A549 (cell line): Measurements from ENCODE around the gene PALLD. TPM values are rescaled to one million over a fixed set of nuclear protein-coding genes. Genes with fewer than 3 reads are reported as not detected.

Experiments
- ATAC-seq, 2 experiments: fragments of 200-7000 bp in 1 of 2; fragments of >200 bp in 1 of 2; cut with Nextera tagmentation in 1 of 2; cut with Tn5 transposase in 1 of 2; 3 replicates each; pipeline versions ENCODE4 v1.8.0 to v1.9.1; 2018 to 2020; ENCODE audit warnings: mild to moderate bottlenecking in 1 of 2, moderate library complexity in 1 of 2
- CTCF ChIA-PET: fragments of 300-600 bp; sonication (Branson Sonifier 250); formaldehyde crosslinking; extraction: SDS; loops from one replicate; lab custom pipeline; 2021; ENCODE audit warnings: antibody characterized with exemption, inconsistent platforms; lab: Yijun Ruan, JAX
- POLR2A ChIA-PET: fragments of 350-600 bp; formaldehyde crosslinking; extraction: SDS; loops from one replicate; lab custom pipeline; 2021; ENCODE audit warnings: antibody characterized with exemption, inconsistent platforms; lab: Yijun Ruan, JAX
- DNase-seq, 2 experiments: peaks; one replicate each; pipeline versions ENCODE4 v3.0.0 to v3.0.0-alpha.2; 2011 to 2016; ENCODE audit warnings: low read depth in 1 of 2, low spot score in 1 of 2
- FAIRE-seq: peaks from 2 replicates; lab custom pipeline; 2011; peaks lifted over from hg19 to GRCh38; lab: Jason Lieb, UNC
- H3K27ac ChIP-seq, 2 experiments: fragments of >200 bp; sonication (Bioruptor Twin); formaldehyde crosslinking; 3 replicates each; pipeline ENCODE4 v1.5.1; 2016 to 2017
- H3K4me1 ChIP-seq: fragments of >200 bp; sonication (Bioruptor Twin); formaldehyde crosslinking; 3 replicates; pipeline ENCODE4 v1.6.1; 2016
- H3K4me2 ChIP-seq: fragments of >200 bp; sonication (Bioruptor Twin); formaldehyde crosslinking; 3 replicates; pipeline ENCODE4 v1.6.1; 2016
- H3K4me3 ChIP-seq: fragments of >200 bp; sonication (Bioruptor Twin); formaldehyde crosslinking; 3 replicates; pipeline ENCODE4 v1.5.1; 2016
- H3K9me3 ChIP-seq: fragments of >200 bp; sonication (Bioruptor Twin); formaldehyde crosslinking; 3 replicates; pipeline ENCODE4 v1.6.1; 2016
- CBX2 ChIP-seq: fragments of 200-600 bp; sonication (generic); IDR thresholded peaks from 2 replicates; pipeline ENCODE4 v1.6.1; 2016; ENCODE audit warnings: low read depth, mild to moderate bottlenecking, borderline replicate concordance
- ELK1 ChIP-seq: fragments of 150-350 bp; IDR thresholded peaks from 2 replicates; pipeline ENCODE4 v1.6.1; 2014; ENCODE audit warnings: low read depth, mild to moderate bottlenecking, low read length
- FOSL2 ChIP-seq, 2 experiments: fragments of 450-650 bp in 1 of 2; fragments of >200 bp in 1 of 2; sonication (Bioruptor Twin) in 1 of 2; formaldehyde crosslinking; IDR thresholded peaks; 2 replicates each; pipeline versions ENCODE4 v1.5.0 to v1.6.1; 2016 to 2020; ENCODE audit warnings: mild to moderate bottlenecking in 1 of 2, moderate library complexity in 1 of 2
- FOXS1 ChIP-seq: fragments of 250-450 bp; sonication (Bioruptor Pico); IDR thresholded peaks from 2 replicates; pipeline ENCODE4 v1.5.0; 2020; ENCODE audit warnings: mild to moderate bottlenecking, moderate library complexity
- GATA3 ChIP-seq: IDR thresholded peaks from 2 replicates; pipeline ENCODE4 v1.6.1; 2012; ENCODE audit warnings: borderline replicate concordance
- HMGXB4 ChIP-seq: fragments of 250-450 bp; sonication (Bioruptor Pico); IDR thresholded peaks from 2 replicates; pipeline ENCODE4 v1.5.0; 2021; ENCODE audit warnings: mild to moderate bottlenecking, moderate library complexity, borderline replicate concordance
- HOXA7 ChIP-seq: fragments of 250-450 bp; sonication (Bioruptor Pico); IDR thresholded peaks from 2 replicates; pipeline ENCODE4 v1.5.0; 2020; ENCODE audit warnings: mild to moderate bottlenecking, moderate library complexity
- KDM5A ChIP-seq: fragments of 200-600 bp; sonication (generic); IDR thresholded peaks from 2 replicates; pipeline ENCODE4 v1.6.1; 2016; ENCODE audit warnings: antibody characterized with exemption, mild to moderate bottlenecking
- PHF8 ChIP-seq: fragments of 200-600 bp; sonication (generic); IDR thresholded peaks from 2 replicates; pipeline ENCODE4 v1.6.1; 2016; ENCODE audit warnings: low read depth, mild to moderate bottlenecking, antibody characterized with exemption, moderate library complexity, borderline replicate concordance
- POLR2A ChIP-seq: IDR thresholded peaks from 2 replicates; pipeline ENCODE4 v1.6.1; 2012; ENCODE audit warnings: mild to moderate bottlenecking, low read length
- POLR2AphosphoS2 ChIP-seq: conservative IDR thresholded peaks from 2 replicates; pipeline ENCODE4 v1.6.1; 2012; ENCODE audit warnings: low read length, improper control_type of control experiment, inconsistent platforms
- SREBF2 ChIP-seq: fragments of 450-650 bp; IDR thresholded peaks from 2 replicates; pipeline ENCODE4 v1.6.1; 2014; ENCODE audit warnings: mild to moderate bottlenecking, moderate library complexity
- TP53 ChIP-seq: fragments of 250-450 bp; sonication (Bioruptor Pico); IDR thresholded peaks from 2 replicates; pipeline ENCODE4 v1.5.0; 2021; ENCODE audit warnings: mild to moderate bottlenecking, moderate library complexity
- ZFP36 ChIP-seq: fragments of 450-650 bp; IDR thresholded peaks from 2 replicates; pipeline ENCODE4 v1.6.1; 2014; ENCODE audit warnings: borderline replicate concordance; ENCODE audit not compliant: partially characterized antibody
- WGBS: methylation state at CpG from one replicate; pipeline ENCODE4 v1.1.6; 2017; ENCODE audit errors: missing lambda C conversion rate; 5-methylcytosine and 5-hydroxymethylcytosine counted together
- polyA plus RNA-seq, 4 experiments: library from polyadenylated mRNA; depleted of rRNA in 3 of 4; stranded (reverse); fragments of >200 nt; fragmentation: RNase III in 1 of 4; extraction: RNeasy Plus Mini Kit Qiagen cat#74134 plus additional on column Dnase treatment in 1 of 4; gene quantifications; 2 replicates in 3 of 4; 3 replicates in 1 of 4; pipeline ENCODE4 v1.2.3, GENCODE V29; 2011 to 2017
- TF ChIP-seq, protein P1 (sequence below): fragments of 200-600 bp; sonication (generic); IDR thresholded peaks from 2 replicates; pipeline ENCODE4 v1.6.1; 2016; ENCODE audit warnings: antibody characterized with exemption, mild to moderate bottlenecking, moderate library complexity
- TF ChIP-seq, protein P2 (sequence below): IDR thresholded peaks from 2 replicates; pipeline ENCODE4 v1.6.1; 2012

PALLD gene
- polyA plus RNA-seq, 2 of the 4 experiments (the other 2 are of a cell fraction), result 88.8 to 113 TPM

DNA sequence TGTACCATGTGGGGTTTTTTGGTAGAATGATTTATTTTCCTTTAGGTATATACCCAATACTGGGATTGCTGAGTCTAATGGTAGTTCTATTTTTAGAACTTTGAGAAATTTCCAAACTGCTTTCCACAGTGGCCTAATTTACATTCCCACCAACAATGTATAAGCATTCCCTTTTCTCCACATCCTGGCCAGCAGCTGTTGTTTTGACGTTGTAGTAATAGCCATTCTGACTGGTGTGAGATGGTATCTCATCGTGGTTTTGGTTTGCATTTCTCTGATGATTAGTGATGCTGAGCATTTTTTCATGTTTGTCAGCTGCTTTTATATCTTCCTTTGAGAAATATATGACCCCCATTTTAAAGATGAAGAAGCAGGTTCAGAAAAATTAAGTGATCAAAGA is 359.5 kb downstream of the PALLD start:
- DNase-seq (no peak), FAIRE-seq (no peak), ATAC-seq (no peak)
- 75% methylated on average over 2 of the region's 2 CpGs for WGBS
- TF ChIP-seq ELK1 (no peak), KDM5A (no peak), POLR2AphosphoS2 (no peak), GATA3 (no peak), PHF8 (no peak), FOXS1 (CRISPR knock-in tag) (no peak), HMGXB4 (CRISPR knock-in tag) (no peak), ZFP36 (no peak), SREBF2 (no peak), CBX2 (no peak), FOSL2 (IDR thresholded peaks at IDR 0.05) (no peak), FOSL2 (CRISPR knock-in tag; IDR thresholded peaks at IDR 0.05) (no peak), TP53 (CRISPR knock-in tag) (no peak), HOXA7 (CRISPR knock-in tag) (no peak), POLR2A (no peak)
- TF ChIP-seq, protein P1, sequence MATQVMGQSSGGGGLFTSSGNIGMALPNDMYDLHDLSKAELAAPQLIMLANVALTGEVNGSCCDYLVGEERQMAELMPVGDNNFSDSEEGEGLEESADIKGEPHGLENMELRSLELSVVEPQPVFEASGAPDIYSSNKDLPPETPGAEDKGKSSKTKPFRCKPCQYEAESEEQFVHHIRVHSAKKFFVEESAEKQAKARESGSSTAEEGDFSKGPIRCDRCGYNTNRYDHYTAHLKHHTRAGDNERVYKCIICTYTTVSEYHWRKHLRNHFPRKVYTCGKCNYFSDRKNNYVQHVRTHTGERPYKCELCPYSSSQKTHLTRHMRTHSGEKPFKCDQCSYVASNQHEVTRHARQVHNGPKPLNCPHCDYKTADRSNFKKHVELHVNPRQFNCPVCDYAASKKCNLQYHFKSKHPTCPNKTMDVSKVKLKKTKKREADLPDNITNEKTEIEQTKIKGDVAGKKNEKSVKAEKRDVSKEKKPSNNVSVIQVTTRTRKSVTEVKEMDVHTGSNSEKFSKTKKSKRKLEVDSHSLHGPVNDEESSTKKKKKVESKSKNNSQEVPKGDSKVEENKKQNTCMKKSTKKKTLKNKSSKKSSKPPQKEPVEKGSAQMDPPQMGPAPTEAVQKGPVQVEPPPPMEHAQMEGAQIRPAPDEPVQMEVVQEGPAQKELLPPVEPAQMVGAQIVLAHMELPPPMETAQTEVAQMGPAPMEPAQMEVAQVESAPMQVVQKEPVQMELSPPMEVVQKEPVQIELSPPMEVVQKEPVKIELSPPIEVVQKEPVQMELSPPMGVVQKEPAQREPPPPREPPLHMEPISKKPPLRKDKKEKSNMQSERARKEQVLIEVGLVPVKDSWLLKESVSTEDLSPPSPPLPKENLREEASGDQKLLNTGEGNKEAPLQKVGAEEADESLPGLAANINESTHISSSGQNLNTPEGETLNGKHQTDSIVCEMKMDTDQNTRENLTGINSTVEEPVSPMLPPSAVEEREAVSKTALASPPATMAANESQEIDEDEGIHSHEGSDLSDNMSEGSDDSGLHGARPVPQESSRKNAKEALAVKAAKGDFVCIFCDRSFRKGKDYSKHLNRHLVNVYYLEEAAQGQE, result no peak
- POLR2A ChIA-PET, result no interaction called here
- Histone ChIP-seq H3K9me3 (no peaks in the 10 kb centered on the region), H3K4me2 (no peak overlapping the region), H3K4me3 (no peak overlapping the region), H3K4me1 (peaks cover 25% of the 10 kb centered on the region), H3K27ac (no peak overlapping the region)
- CTCF ChIA-PET, result no interaction called here

DNA sequence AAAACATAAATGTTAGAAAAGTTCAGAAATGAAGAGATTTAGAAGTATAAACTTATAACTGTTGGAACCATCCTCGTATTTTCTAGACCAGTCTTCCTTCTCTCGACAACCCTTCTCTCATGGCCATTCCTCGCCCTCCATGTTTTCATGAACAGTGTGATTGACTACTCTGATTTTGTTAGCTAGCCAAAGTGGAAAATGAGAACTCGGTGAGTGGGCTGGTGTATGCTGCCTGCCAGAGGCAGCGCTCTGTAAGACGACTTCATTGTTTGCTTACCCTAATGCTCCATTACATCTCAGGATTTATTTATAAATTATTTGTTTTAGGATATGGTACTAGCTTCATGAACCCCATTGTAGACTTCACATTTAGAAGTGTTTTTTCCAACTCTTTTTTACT is 360.2 kb downstream of the PALLD start:
- ATAC-seq, result no peak
- TF ChIP-seq, protein P2, sequence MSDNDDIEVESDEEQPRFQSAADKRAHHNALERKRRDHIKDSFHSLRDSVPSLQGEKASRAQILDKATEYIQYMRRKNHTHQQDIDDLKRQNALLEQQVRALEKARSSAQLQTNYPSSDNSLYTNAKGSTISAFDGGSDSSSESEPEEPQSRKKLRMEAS, result no peak
- TF ChIP-seq FOXS1 (CRISPR knock-in tag), result no peak
- TF ChIP-seq, all 56 proteins: peak for 0
- Histone ChIP-seq H3K27ac (no peak overlapping the region), H3K9me3 (no peaks in the 10 kb centered on the region), H3K4me1 (peaks cover 25% of the 10 kb centered on the region), H3K4me2 (no peak overlapping the region), H3K4me3 (no peak overlapping the region)
- FAIRE-seq (no peak), DNase-seq (no peak)
- CTCF ChIA-PET, result no interaction called here
- 84% methylated on average over 6 of the region's 6 CpGs for WGBS
- POLR2A ChIA-PET, result no interaction called here
